CD14-positive monocyte (primary cell): Measurements from ENCODE around the gene NANOS3. TPM values are rescaled to one million over a fixed set of nuclear protein-coding genes. Genes with fewer than 3 reads are reported as not detected.

Source experiments
- DNase-seq, 3 donors: peaks; one replicate each; pipeline ENCODE4 v3.0.0-alpha.2; 2011 to 2022
- H2AFZ ChIP-seq: 2 replicates; pipeline ENCODE4 v1.6.0; 2012; ENCODE audit warnings: mild to moderate bottlenecking, low read depth, low read length, inconsistent platforms; ENCODE audit not compliant: insufficient read depth, poor library complexity, severe bottlenecking
- H3K27ac ChIP-seq, 2 donors: 1 replicate in 1 of 2; 2 replicates in 1 of 2; pipeline ENCODE4 v1.5.1; 2012 to 2013; ENCODE audit warnings: low read length in 2 of 2, control low read depth in 1 of 2, inconsistent platforms in 1 of 2, low read depth in 1 of 2, mild to moderate bottlenecking in 1 of 2
- H3K27me3 ChIP-seq, 2 donors: one replicate each; pipeline versions ENCODE4 v1.6.0 to v1.6.1; 2011 to 2013; ENCODE audit warnings: low read length in 2 of 2; ENCODE audit not compliant: control insufficient read depth in 2 of 2, insufficient read depth in 2 of 2
- H3K36me3 ChIP-seq, 2 donors: replicated peaks in 1 of 2; 1 replicate in 1 of 2; 2 replicates in 1 of 2; pipeline versions ENCODE4 v1.5.1 to v1.6.1; 2012 to 2013; ENCODE audit warnings: low read length in 2 of 2, control low read depth in 1 of 2, inconsistent platforms in 1 of 2, mild to moderate bottlenecking in 1 of 2; ENCODE audit not compliant: insufficient read depth in 2 of 2, control insufficient read depth in 1 of 2
- H3K4me1 ChIP-seq, 2 donors: 1 replicate in 1 of 2; 2 replicates in 1 of 2; pipeline versions ENCODE4 v1.5.1 to v1.6.1; 2012 to 2013; ENCODE audit warnings: low read length in 2 of 2, control low read depth in 1 of 2, inconsistent platforms in 1 of 2, mild to moderate bottlenecking in 1 of 2, moderate library complexity in 1 of 2; ENCODE audit not compliant: insufficient read depth in 2 of 2, control insufficient read depth in 1 of 2
- H3K4me2 ChIP-seq: replicated peaks from 2 replicates; pipeline ENCODE3; 2012; ENCODE audit warnings: low read length, moderate library complexity, mild to moderate bottlenecking; ENCODE audit not compliant: poor library complexity, severe bottlenecking; ENCODE audit errors: extremely low read depth
- H3K4me3 ChIP-seq, 3 experiments: fragments of 200-600 bp in 1 of 3; sonication (generic) in 1 of 3; replicated peaks in 1 of 3; 1 replicate in 2 of 3; 2 replicates in 1 of 3; pipeline ENCODE4 v1.5.1; 2011 to 2013; ENCODE audit warnings: low read length in 3 of 3, mild to moderate bottlenecking in 3 of 3, control low read depth in 2 of 3, low read depth in 2 of 3, inconsistent platforms in 1 of 3, moderate library complexity in 1 of 3
- H3K79me2 ChIP-seq: 2 replicates; pipeline ENCODE4 v1.6.0; 2012; ENCODE audit warnings: mild to moderate bottlenecking, control low read depth, inconsistent platforms, low read length, moderate library complexity; ENCODE audit not compliant: insufficient read depth
- H3K9ac ChIP-seq: 2 replicates; pipeline ENCODE4 v1.6.0; 2017; ENCODE audit warnings: low read length, mild to moderate bottlenecking; ENCODE audit not compliant: insufficient read depth, poor library complexity, severe bottlenecking
- H3K9me3 ChIP-seq, 2 donors: replicated peaks in 1 of 2; 1 replicate in 1 of 2; 2 replicates in 1 of 2; pipeline versions ENCODE4 v1.5.1 to v1.6.1; 2012 to 2013; ENCODE audit warnings: low read length in 2 of 2, control low read depth in 1 of 2; ENCODE audit not compliant: control insufficient read depth in 1 of 2, insufficient read depth in 1 of 2
- H4K20me1 ChIP-seq: 2 replicates; pipeline ENCODE4 v1.6.0; 2012; ENCODE audit warnings: mild to moderate bottlenecking, low read length, control low read depth, moderate library complexity; ENCODE audit not compliant: insufficient read depth
- H3K27ac Mint-ChIP-seq, 7 donors: one replicate each; pipeline ENCODE4 v1.8.0; 2020; ENCODE audit warnings: mild to moderate bottlenecking in 7 of 7, mixed read lengths in 7 of 7, moderate library complexity in 6 of 7, inconsistent platforms in 2 of 7
- H3K27me3 Mint-ChIP-seq, 3 donors: one replicate each; pipeline ENCODE4 v1.8.0; 2021 to 2022; ENCODE audit warnings: low read depth in 3 of 3, mild to moderate bottlenecking in 3 of 3, mixed read lengths in 3 of 3, moderate library complexity in 3 of 3, inconsistent platforms in 1 of 3
- H3K36me3 Mint-ChIP-seq, 2 donors: one replicate each; pipeline ENCODE4 v1.8.0; 2020; ENCODE audit warnings: mixed read lengths in 2 of 2, inconsistent platforms in 1 of 2, mild to moderate bottlenecking in 1 of 2
- H3K4me1 Mint-ChIP-seq: one replicate; pipeline ENCODE4 v1.8.0; 2020; ENCODE audit warnings: mild to moderate bottlenecking, mixed read lengths
- H3K4me3 Mint-ChIP-seq, 2 donors: one replicate each; pipeline ENCODE4 v1.8.0; 2020; ENCODE audit warnings: mild to moderate bottlenecking in 2 of 2, mixed read lengths in 2 of 2, moderate library complexity in 1 of 2
- H3K9me3 Mint-ChIP-seq, 7 donors: one replicate each; pipeline ENCODE4 v1.8.0; 2020 to 2022; ENCODE audit warnings: mixed read lengths in 7 of 7, mild to moderate bottlenecking in 6 of 7, moderate library complexity in 6 of 7, inconsistent platforms in 2 of 7
- CTCF ChIP-seq: fragments of 200-600 bp; IDR thresholded peaks from one replicate; pipeline ENCODE4 v1.8.0; 2022; ENCODE audit warnings: antibody characterized with exemption, mild to moderate bottlenecking
- WGBS: methylation state at CpG from one replicate; pipeline ENCODE4 v1.1.5; 2013; ENCODE audit warnings: missing lambda C conversion rate; ENCODE audit not compliant: insufficient coverage; 5-methylcytosine and 5-hydroxymethylcytosine counted together
- intact Hi-C, 2 donors: fragments of 100-400 bp; cut with micrococcal nuclease; formaldehyde crosslinking; loops; one replicate each; pipeline versions ENCODE4 v1.15.0 to v1.15.1; 2023
- polyA plus RNA-seq, 3 donors: library from polyadenylated mRNA; depleted of rRNA in 1 of 3; unstranded in 2 of 3; stranded (reverse) in 1 of 3; fragments of 300-500 nt in 2 of 3; fragments of >200 nt in 1 of 3; fragmentation: Illumina TruSeq in 2 of 3; gene quantifications; 1 replicate in 2 of 3; 2 replicates in 1 of 3; pipeline ENCODE4 v1.2.3, GENCODE V29; 2012 to 2021

Gene NANOS3
- polyA plus RNA-seq, 3 donors, result not detected

GRCh38 chr19:13840305-13841085, 36.4 kb upstream of the NANOS3 start:
- TF ChIP-seq CTCF, result no peak
- no peak overlapping the region for H2AFZ ChIP-seq
- H3K27me3 Mint-ChIP-seq, result peaks cover 0 to 16% (median 6%) of the 10 kb centered on the region in 3 donors
- H3K4me1 ChIP-seq, result peaks cover 62 to 70% of the 10 kb centered on the region in 2 donors
- peaks cover 86% of the 10 kb centered on the region for H3K79me2 ChIP-seq
- peaks cover 0 to 7% (median 2%) of the 10 kb centered on the region in 7 donors for H3K9me3 Mint-ChIP-seq
- H3K4me2 ChIP-seq, result peak overlapping the region; percentile 96
- intact Hi-C loops, result loop anchor here (10.0 kb wide), 2 partner anchors 686 to 1056 kb away; partner anchors contain the start of genes IER2 (in 1 of the 2) and STX10 (in 1 of the 2)
- peaks cover 0 to 7% of the 10 kb centered on the region in 2 donors for H3K36me3 ChIP-seq
- peak overlapping the region; percentile 98 to 100 (median 99) for H3K27ac Mint-ChIP-seq
- H3K9me3 ChIP-seq, result no peaks in the 10 kb centered on the region
- WGBS, result 9% methylated on average over 17 of the region's 23 CpGs
- DNase-seq, result peak; percentile 84 to 85 (median 84)
- H3K4me3 Mint-ChIP-seq, result peak overlapping the region; percentile 91 to 96
- peaks cover 17 to 34% of the 10 kb centered on the region in 2 donors for H3K36me3 Mint-ChIP-seq
- peak overlapping the region; percentile 100 for H3K9ac ChIP-seq
- peak overlapping the region; percentile 99 to 100 for H3K27ac ChIP-seq
- H4K20me1 ChIP-seq, result peaks cover 69% of the 10 kb centered on the region
- peak overlapping the region; percentile 69 to 97 (median 90) for H3K4me3 ChIP-seq
- H3K4me1 Mint-ChIP-seq, result peaks cover 49% of the 10 kb centered on the region
- no peaks in the 10 kb centered on the region for H3K27me3 ChIP-seq

GRCh38 chr19:13841086-13841961, 35.6 kb upstream of the NANOS3 start:
- peaks cover 78% of the 10 kb centered on the region for H3K79me2 ChIP-seq
- Mint-ChIP-seq H3K27me3 (peaks cover 0 to 16% (median 4%) of the 10 kb centered on the region in 3 donors), H3K4me1 (peaks cover 49% of the 10 kb centered on the region), H3K4me3 (peak overlapping the region; percentile 91 to 96), H3K9me3 (peaks cover 0 to 7% (median 2%) of the 10 kb centered on the region in 7 donors), H3K36me3 (peaks cover 13 to 27% of the 10 kb centered on the region in 2 donors), H3K27ac (peak overlapping the region; percentile 98 to 100 (median 99))
- no peaks in the 10 kb centered on the region for H3K27me3 ChIP-seq
- H3K36me3 ChIP-seq, result peaks cover 0 to 1% of the 10 kb centered on the region in 2 donors
- TF ChIP-seq CTCF, result no peak
- H3K9me3 ChIP-seq, result no peaks in the 10 kb centered on the region
- H3K4me3 ChIP-seq, result peak overlapping the region; percentile 69 to 97 (median 90)
- peak overlapping the region; percentile 100 for H3K9ac ChIP-seq
- peak overlapping the region; percentile 96 for H3K4me2 ChIP-seq
- WGBS, result 35% methylated on average over 25 of the region's 26 CpGs
- H4K20me1 ChIP-seq, result peaks cover 60% of the 10 kb centered on the region
- DNase-seq, result peak; percentile 35 to 58 (median 43)
- intact Hi-C loops, result loop anchor here (10.0 kb wide), 2 partner anchors 687 to 1057 kb away; partner anchors contain the start of genes IER2 (in 1 of the 2) and STX10 (in 1 of the 2)
- peak overlapping the region; percentile 99 to 100 for H3K27ac ChIP-seq
- H2AFZ ChIP-seq, result no peak overlapping the region
- peaks cover 61 to 70% of the 10 kb centered on the region in 2 donors for H3K4me1 ChIP-seq
